GM19324 (cell line): ENCODE results near the gene DCDC2C.

ENCODE experiments used
- ATAC-seq: cut with Tn5 transposase; IDR thresholded peaks from one replicate; pipeline ENCODE4 v1.9.1; 2021; ENCODE audit warnings: mild to moderate bottlenecking, moderate library complexity; ENCODE audit not compliant: unreplicated experiment, low FRiP score

DCDC2C gene

GRCh38 chr2:3742743-3743508, 39.6 kb downstream of the DCDC2C start:
- no peak for ATAC-seq

- ATAC-seq: no peak
These were observed 40.7 kb downstream of the DCDC2C start for GRCh38 chr2:3743951-3744555.

GRCh38 chr2:3745920-3746319, 42.5 kb downstream of the DCDC2C start:
- ATAC-seq: no peak

GRCh38 chr2:3747032-3747654, 43.8 kb downstream of the DCDC2C start:
- no peak for ATAC-seq

GRCh38 chr2:3747826-3748225, 44.5 kb downstream of the DCDC2C start:
- ATAC-seq: no peak

GRCh38 chr2:3749201-3749600, 45.8 kb downstream of the DCDC2C start:
- ATAC-seq: no peak

GRCh38 chr2:3751251-3751650, 47.9 kb downstream of the DCDC2C start:
- no peak for ATAC-seq

DNA sequence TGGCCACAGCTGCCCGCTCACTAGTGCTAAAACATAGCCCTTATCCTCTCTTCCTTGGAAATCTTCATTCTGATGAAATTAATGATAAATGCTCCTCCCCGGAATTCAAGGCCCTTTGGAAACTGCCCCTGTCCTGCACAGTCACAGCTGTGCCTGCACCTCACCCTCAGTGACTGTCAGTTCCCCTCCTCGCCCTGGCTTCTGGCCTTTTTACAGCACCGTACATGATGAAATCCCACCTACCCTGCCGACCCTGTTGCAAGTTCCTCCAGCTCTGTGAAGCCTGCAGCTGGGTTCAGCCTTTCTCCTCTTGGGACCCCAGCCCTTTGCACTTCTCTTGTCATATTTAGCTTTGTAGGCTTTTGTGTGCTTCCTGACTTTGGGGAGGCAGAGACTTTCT, 48.4 kb downstream of the DCDC2C start:
- ATAC-seq: no peak

DNA sequence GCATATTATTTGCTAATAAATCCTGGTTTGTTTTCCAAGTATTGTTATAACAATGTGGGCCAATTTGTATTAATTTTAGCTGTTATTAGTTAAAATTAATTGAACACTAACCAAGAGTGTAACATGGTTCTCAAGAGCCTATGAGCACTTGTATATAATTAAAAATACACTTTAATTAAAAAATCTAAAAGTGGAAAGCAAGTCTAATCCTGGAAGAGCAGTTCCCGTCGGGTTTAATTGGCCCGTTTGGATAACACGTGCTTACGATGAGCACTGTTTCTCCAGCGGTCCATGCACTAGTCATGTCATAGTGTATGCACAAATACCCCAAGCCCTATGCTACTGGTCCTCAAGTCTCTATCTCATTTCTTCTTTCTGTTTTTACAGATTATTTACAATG, 49.0 kb downstream of the DCDC2C start:
- ATAC-seq: no peak

DNA sequence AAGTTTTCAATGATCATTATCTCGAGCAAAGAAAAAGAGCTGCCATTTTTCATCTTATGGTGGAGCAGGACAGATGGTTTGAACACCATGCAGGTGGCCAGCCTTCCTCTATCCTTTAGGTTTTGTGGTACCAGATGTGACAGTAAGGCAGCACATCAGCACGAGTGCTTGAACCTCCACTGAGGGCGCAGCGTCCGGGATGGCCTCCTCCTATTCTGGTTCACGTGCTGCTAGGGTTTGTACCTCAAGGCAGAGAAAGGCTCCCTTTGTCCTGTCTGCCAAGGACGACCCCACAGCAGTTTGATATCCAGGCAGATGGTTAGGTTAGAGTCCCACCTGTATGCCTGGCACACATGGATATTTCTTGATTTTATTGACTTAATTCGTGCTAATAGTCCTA, 50.2 kb downstream of the DCDC2C start:
- no peak for ATAC-seq

- ATAC-seq: no peak
These were observed 50.9 kb downstream of the DCDC2C start for GRCh38 chr2:3754280-3754679.

DNA sequence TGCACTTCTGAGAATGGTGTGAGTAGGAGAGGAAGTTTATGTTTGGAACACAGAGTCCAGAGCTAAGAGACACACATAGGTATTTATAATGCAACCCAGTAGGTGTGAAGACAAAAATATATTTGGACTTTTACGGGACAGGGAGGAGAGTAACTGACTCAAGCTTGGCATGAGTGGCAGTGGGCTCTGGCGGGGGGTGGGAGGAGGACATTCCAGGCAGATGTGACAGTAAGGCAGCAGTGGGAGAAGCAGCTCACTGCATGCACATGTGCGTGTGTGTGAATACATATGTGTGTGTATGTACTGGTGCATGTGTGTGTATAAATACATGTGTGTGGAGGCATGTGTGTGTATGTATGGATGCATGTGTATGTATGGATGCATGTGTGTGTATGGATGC, 51.4 kb downstream of the DCDC2C start:
- no peak for ATAC-seq

- no peak for ATAC-seq
These were observed 51.9 kb downstream of the DCDC2C start for GRCh38 chr2:3755277-3755676.

DNA sequence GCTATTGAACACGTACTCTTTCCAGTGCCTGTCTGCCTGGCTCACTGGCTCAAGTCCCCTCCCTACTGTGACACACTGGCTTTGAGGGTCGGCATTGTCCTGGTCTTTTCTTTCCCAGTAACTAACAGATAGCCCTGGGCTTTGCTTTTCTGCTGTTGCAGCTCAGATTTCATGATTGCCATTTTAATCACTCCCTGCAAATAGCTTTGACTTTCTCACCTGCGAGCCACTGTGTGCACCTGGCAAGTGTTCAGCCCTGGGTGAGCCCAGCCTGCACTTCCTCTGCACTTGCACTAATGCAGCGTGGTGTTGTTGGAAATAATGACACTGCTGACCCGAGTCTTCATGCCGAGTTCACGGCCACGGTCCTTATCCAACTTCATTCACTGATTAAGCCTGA, 52.9 kb downstream of the DCDC2C start:
- no peak for ATAC-seq

- ATAC-seq: no peak
These were observed 55.5 kb downstream of the DCDC2C start for GRCh38 chr2:3758906-3759305.

DNA sequence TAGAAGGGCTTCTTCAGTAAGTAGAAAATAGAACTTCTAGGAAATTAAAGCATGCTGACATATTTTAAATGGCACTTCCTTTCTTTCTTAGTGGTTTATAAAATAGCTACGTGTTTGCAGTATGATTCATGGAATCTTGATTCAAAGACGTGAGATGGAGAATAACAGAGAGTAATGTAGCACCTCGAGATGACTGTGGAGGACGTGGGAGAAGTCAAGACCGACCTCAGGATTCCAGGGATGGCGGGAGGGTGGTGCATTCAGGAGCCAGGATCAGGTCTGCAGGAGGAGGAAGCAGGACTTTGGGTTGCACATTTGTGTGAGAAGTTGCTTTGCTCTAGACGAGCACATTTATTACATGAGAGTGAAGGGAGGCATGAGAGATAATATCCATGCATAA, 56.0 kb downstream of the DCDC2C start:
- no peak for ATAC-seq

GRCh38 chr2:3759761-3760160, 56.4 kb downstream of the DCDC2C start:
- no peak for ATAC-seq

- ATAC-seq: no peak
These were observed 57.9 kb downstream of the DCDC2C start for GRCh38 chr2:3761272-3761671.

DNA sequence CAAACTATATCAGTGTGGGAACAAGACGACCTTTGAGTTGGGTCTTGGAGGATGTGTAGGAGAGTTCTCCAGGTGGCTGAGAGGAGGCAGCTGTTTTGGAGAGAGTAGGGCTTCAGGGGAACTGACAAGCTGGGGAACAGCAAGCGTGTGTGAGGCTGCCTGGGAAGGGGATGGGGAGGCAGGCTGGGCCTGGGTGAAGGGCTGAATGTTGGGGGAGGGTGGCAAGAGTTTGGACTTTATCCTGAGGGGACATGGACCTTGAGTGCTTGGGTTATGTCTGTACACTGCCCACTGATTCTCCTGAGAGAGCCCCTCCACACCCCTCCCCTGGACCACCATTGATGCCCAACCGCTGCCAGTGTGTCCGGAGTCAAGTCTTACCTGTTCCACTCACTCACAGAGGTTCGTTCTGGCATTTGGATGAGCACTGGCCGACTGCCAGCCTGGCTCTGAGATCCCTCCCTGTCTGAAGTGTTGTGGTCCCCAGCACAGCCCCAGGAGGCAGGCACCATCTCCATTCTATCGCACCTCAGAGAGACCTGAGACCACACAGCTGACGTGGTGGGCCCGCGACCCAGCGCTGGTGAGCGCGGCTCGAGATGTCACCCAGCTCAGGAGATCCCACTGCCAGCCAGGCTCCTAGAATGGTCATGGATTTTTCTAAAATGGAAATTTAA, 59.5 kb downstream of the DCDC2C start:
- no peak for ATAC-seq

- ATAC-seq: no peak
These were observed 63.4 kb downstream of the DCDC2C start for GRCh38 chr2:3766824-3767223.
